HEK293 (cell line): ENCODE results near the gene TMC5.

Experiments
- TCF7L2 ChIP-seq: IDR thresholded peaks from 2 replicates; pipeline ENCODE4 v1.6.1; 2011; ENCODE audit warnings: low read depth, mild to moderate bottlenecking, inconsistent platforms, low read length, moderate library complexity, borderline replicate concordance
- YY2 ChIP-seq: fragments of 450-650 bp; formaldehyde crosslinking; IDR thresholded peaks from 2 replicates; pipeline ENCODE4 v1.5.1; 2016; ENCODE audit warnings: missing biosample characterization, missing genetic modification characterization
- ZNF140 ChIP-seq: fragments of 450-650 bp; formaldehyde crosslinking; IDR thresholded peaks from 2 replicates; pipeline ENCODE4 v1.5.1; 2016; ENCODE audit warnings: missing biosample characterization, missing genetic modification characterization
- ZNF19 ChIP-seq: fragments of 450-650 bp; formaldehyde crosslinking; IDR thresholded peaks from 2 replicates; pipeline ENCODE4; 2016; ENCODE audit warnings: missing biosample characterization, missing genetic modification characterization, low read depth
- ZNF274 ChIP-seq, 2 experiments: fragments of 200-500 bp in 1 of 2; fragments of 450-650 bp in 1 of 2; sonication (Bioruptor generic) in 1 of 2; formaldehyde crosslinking in 1 of 2; IDR thresholded peaks; 2 replicates each; pipeline versions ENCODE4 v1.5.1 to v1.6.1; 2014 to 2016; ENCODE audit warnings: borderline replicate concordance in 1 of 2, inconsistent platforms in 1 of 2, low read length in 1 of 2, missing biosample characterization in 1 of 2, missing genetic modification characterization in 1 of 2
- ZNF302 ChIP-seq: fragments of 450-650 bp; formaldehyde crosslinking; IDR thresholded peaks from 2 replicates; pipeline ENCODE4 v1.5.1; 2016; ENCODE audit warnings: missing biosample characterization, missing genetic modification characterization, low read depth
- TF ChIP-seq, protein P1 (sequence below): fragments of 450-650 bp; formaldehyde crosslinking; IDR thresholded peaks from 2 replicates; pipeline ENCODE4 v1.5.1; 2016; ENCODE audit warnings: missing biosample characterization, missing genetic modification characterization

DNA sequence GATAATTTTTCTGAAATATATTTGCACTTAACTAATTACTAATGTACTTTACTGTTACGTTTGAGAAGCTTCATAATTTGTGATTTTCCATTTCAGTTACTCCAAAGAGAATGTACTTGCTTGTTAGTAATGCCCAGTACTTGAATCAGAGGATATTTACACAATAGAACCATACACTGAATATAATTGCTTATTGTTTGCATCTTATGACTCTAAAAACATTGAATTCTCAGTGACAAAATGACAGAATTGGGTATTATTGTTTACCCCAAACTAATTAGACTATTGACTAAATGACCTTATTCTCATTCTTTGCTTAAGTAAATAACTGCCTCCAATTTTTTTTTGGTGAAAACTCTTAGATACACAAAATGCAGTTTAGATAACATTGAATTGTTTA is 114.9 kb downstream of the TMC5 start:
- TF ChIP-seq TCF7L2 (no peak), ZNF19 (tag by site-specific recombination) (no peak), ZNF140 (no peak), YY2 (tag by site-specific recombination) (no peak), ZNF302 (tag by site-specific recombination) (no peak), ZNF274 (IDR thresholded peaks at IDR 0.05; ENCODE audit: low read length) (no peak), ZNF274 (tag by site-specific recombination; IDR thresholded peaks at IDR 0.05; ENCODE audit: borderline replicate concordance) (no peak)
- TF ChIP-seq, protein P1, sequence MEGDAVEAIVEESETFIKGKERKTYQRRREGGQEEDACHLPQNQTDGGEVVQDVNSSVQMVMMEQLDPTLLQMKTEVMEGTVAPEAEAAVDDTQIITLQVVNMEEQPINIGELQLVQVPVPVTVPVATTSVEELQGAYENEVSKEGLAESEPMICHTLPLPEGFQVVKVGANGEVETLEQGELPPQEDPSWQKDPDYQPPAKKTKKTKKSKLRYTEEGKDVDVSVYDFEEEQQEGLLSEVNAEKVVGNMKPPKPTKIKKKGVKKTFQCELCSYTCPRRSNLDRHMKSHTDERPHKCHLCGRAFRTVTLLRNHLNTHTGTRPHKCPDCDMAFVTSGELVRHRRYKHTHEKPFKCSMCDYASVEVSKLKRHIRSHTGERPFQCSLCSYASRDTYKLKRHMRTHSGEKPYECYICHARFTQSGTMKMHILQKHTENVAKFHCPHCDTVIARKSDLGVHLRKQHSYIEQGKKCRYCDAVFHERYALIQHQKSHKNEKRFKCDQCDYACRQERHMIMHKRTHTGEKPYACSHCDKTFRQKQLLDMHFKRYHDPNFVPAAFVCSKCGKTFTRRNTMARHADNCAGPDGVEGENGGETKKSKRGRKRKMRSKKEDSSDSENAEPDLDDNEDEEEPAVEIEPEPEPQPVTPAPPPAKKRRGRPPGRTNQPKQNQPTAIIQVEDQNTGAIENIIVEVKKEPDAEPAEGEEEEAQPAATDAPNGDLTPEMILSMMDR (tag by site-specific recombination) = no peak
